Bronchial epithelial cell (primary cell): ENCODE results near the gene ZNF74. TPM values are rescaled to one million over a fixed set of nuclear protein-coding genes. Genes with fewer than 3 reads are reported as not detected.

ENCODE experiments used
- DNase-seq: peaks from one replicate; pipeline ENCODE4 v3.0.0-alpha.2; 2010; ENCODE audit warnings: low read depth
- FAIRE-seq: peaks from 2 replicates; lab custom pipeline; 2011; peaks lifted over from hg19 to GRCh38; lab: Jason Lieb, UNC
- H3K27me3 ChIP-seq: 2 replicates; pipeline ENCODE4 v1.5.1; 2011; ENCODE audit warnings: low read length; ENCODE audit not compliant: control insufficient read depth, insufficient read depth
- H3K36me3 ChIP-seq: 2 replicates; pipeline ENCODE4 v1.5.1; 2011; ENCODE audit warnings: low read length; ENCODE audit not compliant: control insufficient read depth, insufficient read depth
- H3K4me3 ChIP-seq: 2 replicates; pipeline ENCODE4 v1.5.1; 2011; ENCODE audit warnings: mild to moderate bottlenecking, low read depth, low read length, control low read depth
- CTCF ChIP-seq: IDR thresholded peaks from 2 replicates; pipeline ENCODE4 v1.5.1; 2011; ENCODE audit warnings: mild to moderate bottlenecking, moderate library complexity, low read length, control low read depth, inconsistent platforms; ENCODE audit not compliant: insufficient read depth, severe bottlenecking
- total RNA-seq: library from RNA; depleted of rRNA; stranded (reverse); fragments of >200 nt; gene quantifications from 2 replicates; pipeline ENCODE4 v1.2.1, GENCODE V29; 2014

Gene ZNF74
- total RNA-seq, 1 donor from 2014 or later = 15.5 TPM

GRCh38 chr22:20451920-20452319 is 58.0 kb downstream of the ZNF74 start:
- TF ChIP-seq CTCF = no peak
- DNase-seq (no peak), FAIRE-seq (no peak)
- H3K36me3 ChIP-seq = no peaks in the 10 kb centered on the region
- H3K27me3 ChIP-seq = no peaks in the 10 kb centered on the region
- H3K4me3 ChIP-seq = no peak overlapping the region

DNA sequence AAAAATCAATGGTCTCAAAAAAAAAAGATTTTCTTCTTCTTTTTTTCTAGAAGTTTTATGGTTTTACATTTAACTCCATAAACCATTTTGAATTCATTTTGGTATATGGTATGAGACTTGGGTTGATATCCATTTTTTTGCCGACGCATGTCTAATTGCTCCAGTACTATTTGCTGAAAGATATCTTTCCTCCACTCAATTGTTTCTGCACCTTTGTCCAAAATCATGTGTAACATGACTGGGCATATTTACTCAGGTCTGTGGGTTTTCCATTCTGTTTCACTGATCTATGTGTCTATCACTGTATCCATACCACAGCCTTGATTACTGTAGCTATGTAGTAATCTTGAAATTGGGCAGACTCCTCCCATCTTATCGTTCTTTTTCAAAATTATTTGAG is 59.3 kb downstream of the ZNF74 start:
- no peak for TF ChIP-seq CTCF
- FAIRE-seq = no peak
- Histone ChIP-seq H3K36me3 (peaks cover 2% of the 10 kb centered on the region), H3K27me3 (no peaks in the 10 kb centered on the region), H3K4me3 (no peak overlapping the region)
- no peak for DNase-seq

DNA sequence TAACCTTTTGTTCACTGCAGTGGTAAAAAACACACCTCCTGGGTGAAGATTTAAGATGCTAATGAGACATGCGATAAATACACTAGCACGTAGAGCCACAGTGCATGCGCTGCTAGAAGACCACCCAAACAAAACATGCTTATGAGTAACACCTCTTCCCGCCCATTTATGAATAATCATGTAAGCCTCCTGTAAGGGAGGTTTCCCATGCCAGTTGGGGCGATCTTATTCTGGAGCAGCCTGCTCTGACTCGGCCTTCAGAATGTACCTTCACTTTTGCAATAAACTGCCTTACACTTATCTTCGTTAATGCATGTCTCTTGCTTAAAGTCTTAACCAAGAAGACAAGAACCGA is 61.7 kb downstream of the ZNF74 start:
- Histone ChIP-seq H3K27me3 (no peaks in the 10 kb centered on the region), H3K4me3 (no peak overlapping the region), H3K36me3 (peaks cover 2% of the 10 kb centered on the region)
- DNase-seq = peak; percentile 8
- TF ChIP-seq CTCF = no peak
- no peak for FAIRE-seq

- H3K36me3 ChIP-seq = peaks cover 2% of the 10 kb centered on the region
- no peaks in the 10 kb centered on the region for H3K27me3 ChIP-seq
- no peak overlapping the region for H3K4me3 ChIP-seq
- FAIRE-seq (no peak), DNase-seq (peak; percentile 67)
- TF ChIP-seq CTCF = peak; percentile 97
Observed at GRCh38 chr22:20456064-20456721, 62.2 kb downstream of the ZNF74 start.

- no peak for TF ChIP-seq CTCF
- Histone ChIP-seq H3K4me3 (no peak overlapping the region), H3K36me3 (peaks cover 2% of the 10 kb centered on the region), H3K27me3 (no peaks in the 10 kb centered on the region)
- DNase-seq = no peak
- no peak for FAIRE-seq
Observed at GRCh38 chr22:20456722-20457076, 62.7 kb downstream of the ZNF74 start.
